ENCODE measurements around the gene CCDC102B. TPM values are rescaled to one million over a fixed set of nuclear protein-coding genes. Genes with fewer than 3 reads are reported as not detected.
"Not testable (repeated sequence)": the region's sequence is repeated elsewhere in the genome, so short reads cannot be mapped to it uniquely, and the experiment has no call there.

The CCDC102B gene
- total and polyA plus RNA-seq, 3 donors from 2014 or later, result 13.3 to 25.1 (median 14.9) TPM

DNA sequence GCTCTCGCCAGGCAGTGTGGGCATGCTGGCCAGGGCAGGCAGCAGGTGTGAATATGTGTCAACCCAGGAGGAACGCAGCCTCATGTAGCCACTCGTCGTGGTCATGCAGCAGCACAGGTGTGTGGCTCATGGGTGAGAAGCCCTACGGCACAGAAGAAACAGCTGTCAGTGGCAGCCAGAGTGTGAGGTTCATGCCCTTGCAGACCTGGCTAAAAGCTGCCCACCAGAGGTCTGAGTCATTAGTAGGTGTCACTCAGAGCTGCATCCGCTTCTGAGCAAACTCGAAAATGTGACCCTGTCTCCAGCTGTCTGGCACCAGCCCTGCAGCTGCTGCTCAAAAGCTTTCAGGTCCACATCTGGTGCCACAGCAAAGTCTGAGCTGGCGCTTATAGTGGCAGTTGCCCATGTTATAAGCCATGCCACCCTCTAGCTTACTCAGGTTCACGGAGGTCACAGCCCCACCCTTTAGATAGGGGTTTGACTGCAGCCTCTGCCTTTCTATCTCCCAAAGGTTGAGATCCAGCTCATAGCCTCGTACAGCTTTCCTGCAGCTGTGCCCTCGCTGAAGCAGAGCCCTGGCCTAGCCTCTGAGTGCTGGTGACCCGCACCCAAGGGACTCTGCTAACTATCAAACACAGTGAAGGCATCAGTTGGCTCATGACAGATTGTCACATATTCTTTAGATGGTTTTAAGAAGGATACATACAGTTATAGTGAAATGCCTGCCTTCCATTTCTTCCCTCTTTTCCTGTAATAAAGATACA lies 195.0 kb downstream of the CCDC102B start:
- Histone ChIP-seq H3K27me3 (no peaks in the 10 kb centered on the region), H3K4me3 (no peak overlapping the region), H3K4me1 (no peaks in the 10 kb centered on the region), H3K27ac (no peak overlapping the region), H3K36me3 (ENCODE audit: low read depth, missing control alignments) (no peaks in the 10 kb centered on the region), H3K9me3 (no peaks in the 10 kb centered on the region)
- 85 to 94% methylated on average over 8 to 12 of the region's 12 CpGs for WGBS, 2 donors
- DNase-seq, result no peak
- TF ChIP-seq, protein P1, sequence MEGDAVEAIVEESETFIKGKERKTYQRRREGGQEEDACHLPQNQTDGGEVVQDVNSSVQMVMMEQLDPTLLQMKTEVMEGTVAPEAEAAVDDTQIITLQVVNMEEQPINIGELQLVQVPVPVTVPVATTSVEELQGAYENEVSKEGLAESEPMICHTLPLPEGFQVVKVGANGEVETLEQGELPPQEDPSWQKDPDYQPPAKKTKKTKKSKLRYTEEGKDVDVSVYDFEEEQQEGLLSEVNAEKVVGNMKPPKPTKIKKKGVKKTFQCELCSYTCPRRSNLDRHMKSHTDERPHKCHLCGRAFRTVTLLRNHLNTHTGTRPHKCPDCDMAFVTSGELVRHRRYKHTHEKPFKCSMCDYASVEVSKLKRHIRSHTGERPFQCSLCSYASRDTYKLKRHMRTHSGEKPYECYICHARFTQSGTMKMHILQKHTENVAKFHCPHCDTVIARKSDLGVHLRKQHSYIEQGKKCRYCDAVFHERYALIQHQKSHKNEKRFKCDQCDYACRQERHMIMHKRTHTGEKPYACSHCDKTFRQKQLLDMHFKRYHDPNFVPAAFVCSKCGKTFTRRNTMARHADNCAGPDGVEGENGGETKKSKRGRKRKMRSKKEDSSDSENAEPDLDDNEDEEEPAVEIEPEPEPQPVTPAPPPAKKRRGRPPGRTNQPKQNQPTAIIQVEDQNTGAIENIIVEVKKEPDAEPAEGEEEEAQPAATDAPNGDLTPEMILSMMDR (IDR thresholded peaks at IDR 0.05), result no peak
- no peak for TF ChIP-seq POLR2A (IDR thresholded peaks at IDR 0.05)
- intact Hi-C loops (cut with DNase I; ENCODE audit: low total_unique reads), result no loop called here

DNA sequence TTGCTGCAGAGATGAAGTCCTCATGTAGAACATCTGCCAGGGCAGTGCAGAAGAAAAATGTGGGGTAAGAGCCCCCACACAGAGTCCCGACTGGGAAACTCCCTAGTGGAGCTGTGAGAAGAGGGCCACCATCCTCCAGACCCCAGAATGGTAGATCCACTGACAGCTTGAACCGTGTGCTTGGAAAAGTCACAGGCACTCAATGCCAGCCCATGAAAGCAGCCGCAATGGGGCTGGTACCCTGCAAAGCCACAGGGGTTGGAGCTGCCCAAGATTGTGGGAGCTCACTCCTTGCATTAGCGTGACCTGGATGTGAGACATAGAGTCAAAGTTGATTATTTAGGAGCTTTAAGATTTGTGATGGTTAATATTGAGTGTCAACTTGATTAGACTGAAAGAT lies 197.8 kb downstream of the CCDC102B start:
- Histone ChIP-seq H3K4me3 (no peak overlapping the region), H3K36me3 (ENCODE audit: low read depth, missing control alignments) (no peaks in the 10 kb centered on the region), H3K9me3 (no peaks in the 10 kb centered on the region), H3K27ac (no peak overlapping the region), H3K27me3 (no peaks in the 10 kb centered on the region), H3K4me1 (no peaks in the 10 kb centered on the region)
- 61 to 72% methylated on average over 3 to 4 of the region's 4 CpGs for WGBS, 2 donors
- intact Hi-C loops (cut with DNase I; ENCODE audit: low total_unique reads), result no loop called here
- no peak for DNase-seq
- TF ChIP-seq, protein P1 (IDR thresholded peaks at IDR 0.05), result no peak
- TF ChIP-seq POLR2A (IDR thresholded peaks at IDR 0.05), result no peak

DNA sequence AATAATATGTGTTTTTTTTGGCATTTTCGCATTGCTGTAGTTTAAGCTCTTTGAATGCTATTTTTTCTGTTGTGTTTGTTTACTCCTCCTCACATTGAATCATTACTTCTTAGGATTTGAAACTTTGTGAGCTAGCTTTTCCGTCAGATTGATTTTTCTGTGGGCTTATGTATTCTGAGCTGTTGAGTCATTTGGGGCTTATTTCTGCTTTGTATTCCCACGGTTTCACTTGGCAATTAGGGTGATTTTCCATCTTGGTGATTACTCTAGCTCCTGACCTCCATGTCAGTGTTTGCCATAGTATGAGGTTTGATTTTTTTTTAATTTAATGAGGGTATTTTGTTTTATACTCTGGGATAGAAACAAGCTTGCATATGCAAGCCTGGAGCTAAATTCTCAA lies 200.0 kb downstream of the CCDC102B start:
- intact Hi-C loops (cut with DNase I; ENCODE audit: low total_unique reads), result no loop called here
- Histone ChIP-seq H3K27ac (no peak overlapping the region), H3K36me3 (ENCODE audit: low read depth, missing control alignments) (no peaks in the 10 kb centered on the region), H3K27me3 (no peaks in the 10 kb centered on the region), H3K4me1 (no peaks in the 10 kb centered on the region), H3K4me3 (no peak overlapping the region), H3K9me3 (no peaks in the 10 kb centered on the region)
- WGBS, 2 donors, result 71 to 77% methylated on average over 3 of the region's 3 CpGs
- TF ChIP-seq, protein P1 (IDR thresholded peaks at IDR 0.05), result no peak
- no peak for TF ChIP-seq POLR2A (IDR thresholded peaks at IDR 0.05)
- DNase-seq, result no peak

DNA sequence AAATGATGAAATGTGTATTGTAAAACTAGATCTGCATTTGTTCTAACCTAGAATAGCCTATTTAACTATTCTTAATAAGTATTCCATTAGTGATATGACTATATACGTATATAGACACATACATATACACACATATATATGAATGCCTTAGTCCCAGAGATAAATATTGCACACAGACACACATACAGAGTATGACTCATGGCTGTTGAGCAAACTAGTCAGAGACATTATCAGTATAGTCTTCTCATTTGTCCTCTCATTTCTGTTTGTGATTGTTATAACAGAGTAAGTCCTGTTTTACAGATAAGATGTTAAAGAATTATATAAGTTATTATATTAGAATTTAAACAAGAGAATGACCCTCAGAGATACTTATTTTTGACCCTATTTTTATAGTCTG lies 202.5 kb downstream of the CCDC102B start:
- no peak overlapping the region for H3K27ac ChIP-seq
- 87 to 94% methylated on average over 1 of the region's 1 CpG for WGBS, 2 donors
- no peak for DNase-seq
- no peaks in the 10 kb centered on the region for H3K27me3 ChIP-seq
- H3K36me3 ChIP-seq (ENCODE audit: low read depth, missing control alignments), result no peaks in the 10 kb centered on the region
- intact Hi-C loops (cut with DNase I; ENCODE audit: low total_unique reads), result no loop called here
- TF ChIP-seq, protein P1 (IDR thresholded peaks at IDR 0.05), result no peak
- TF ChIP-seq POLR2A (IDR thresholded peaks at IDR 0.05), result no peak
- H3K4me1 ChIP-seq, result no peaks in the 10 kb centered on the region
- no peaks in the 10 kb centered on the region for H3K9me3 ChIP-seq
- H3K4me3 ChIP-seq, result no peak overlapping the region

DNA sequence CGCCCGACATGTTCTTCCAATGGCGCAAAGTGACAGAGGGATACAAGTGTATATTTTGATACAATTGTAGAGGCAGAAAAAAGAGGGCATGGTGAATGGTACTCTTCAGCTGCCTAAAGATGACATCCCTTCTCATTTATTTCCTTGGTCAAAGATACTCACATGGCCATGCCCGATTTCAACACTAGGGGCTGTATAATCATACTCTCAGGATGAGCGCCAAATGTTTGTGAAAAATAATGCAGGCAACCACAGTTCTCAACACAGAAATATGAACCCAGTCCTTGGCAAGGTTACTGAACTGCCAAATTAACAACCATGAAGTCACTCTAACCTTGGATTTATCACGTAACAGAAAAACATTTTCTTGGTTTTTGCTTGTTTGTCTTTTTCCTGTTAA lies 204.4 kb downstream of the CCDC102B start:
- no peak overlapping the region for H3K4me3 ChIP-seq
- intact Hi-C loops (cut with DNase I; ENCODE audit: low total_unique reads), result no loop called here
- WGBS, 2 donors, result 81 to 87% methylated on average over 6 of the region's 6 CpGs
- H3K36me3 ChIP-seq (ENCODE audit: low read depth, missing control alignments), result no peaks in the 10 kb centered on the region
- peak; percentile 63 for DNase-seq
- H3K27me3 ChIP-seq, result no peaks in the 10 kb centered on the region
- no peak overlapping the region for H3K27ac ChIP-seq
- no peaks in the 10 kb centered on the region for H3K9me3 ChIP-seq
- no peaks in the 10 kb centered on the region for H3K4me1 ChIP-seq
- no peak for TF ChIP-seq POLR2A (IDR thresholded peaks at IDR 0.05)
- TF ChIP-seq, protein P1 (IDR thresholded peaks at IDR 0.05), result peak; percentile 33 to 49 (median 41)

DNA sequence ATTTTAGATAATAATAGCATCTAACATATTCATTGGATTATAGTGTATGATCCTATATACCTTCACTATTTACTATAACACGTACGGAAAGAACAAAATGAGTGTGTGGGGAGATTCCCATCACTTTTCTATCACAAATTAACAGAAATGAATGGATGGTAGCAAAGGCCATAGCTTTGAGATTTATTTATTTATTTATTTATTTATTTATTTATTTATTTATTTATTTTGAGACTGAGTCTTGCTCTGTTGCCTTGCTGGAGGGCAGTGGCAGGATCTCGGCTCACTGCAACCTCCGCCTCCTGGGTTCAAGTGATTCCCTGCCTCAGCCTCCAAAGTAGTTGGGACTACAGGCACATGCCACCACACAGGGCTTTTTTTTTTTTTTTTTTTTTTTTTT lies 208.3 kb downstream of the CCDC102B start:
- H3K27me3 ChIP-seq; H3K9me3 ChIP-seq; intact Hi-C loops (cut with DNase I; ENCODE audit: low total_unique reads); H3K27ac ChIP-seq; H3K36me3 ChIP-seq (ENCODE audit: low read depth, missing control alignments); H3K4me1 ChIP-seq; H3K4me3 ChIP-seq; DNase-seq: not testable (repeated sequence)
- WGBS, 2 donors, result 96% methylated on average over 4 of the region's 4 CpGs

Measured in testis (tissue), 3 donors.